ENCODE data around the gene RBPJ.
A peak's percentile ranks its signal among the peaks of the same experiment; 100 is the strongest.
"Not testable (repeated sequence)": the region's sequence is repeated elsewhere in the genome, so short reads cannot be mapped to it uniquely, and the experiment has no call there.

The RBPJ gene

DNA sequence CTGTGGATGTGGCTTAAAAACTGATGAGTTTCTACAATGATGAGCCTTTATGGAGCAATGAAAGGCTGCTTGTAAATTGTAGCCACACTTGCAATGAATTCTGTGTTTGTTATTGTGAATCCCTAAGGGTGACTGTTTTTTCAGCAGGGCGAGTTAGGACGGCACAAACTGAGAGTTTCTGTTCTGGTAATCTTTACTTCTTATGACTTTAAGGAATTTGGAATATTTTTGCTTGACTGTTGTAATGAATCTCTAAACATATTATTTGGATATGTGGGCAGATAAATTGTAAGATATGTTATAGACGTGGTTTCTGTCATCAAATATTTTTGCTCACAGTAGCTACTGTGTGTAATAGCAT lies 22.2 kb downstream of the RBPJ start:
- no peak for DNase-seq

DNA sequence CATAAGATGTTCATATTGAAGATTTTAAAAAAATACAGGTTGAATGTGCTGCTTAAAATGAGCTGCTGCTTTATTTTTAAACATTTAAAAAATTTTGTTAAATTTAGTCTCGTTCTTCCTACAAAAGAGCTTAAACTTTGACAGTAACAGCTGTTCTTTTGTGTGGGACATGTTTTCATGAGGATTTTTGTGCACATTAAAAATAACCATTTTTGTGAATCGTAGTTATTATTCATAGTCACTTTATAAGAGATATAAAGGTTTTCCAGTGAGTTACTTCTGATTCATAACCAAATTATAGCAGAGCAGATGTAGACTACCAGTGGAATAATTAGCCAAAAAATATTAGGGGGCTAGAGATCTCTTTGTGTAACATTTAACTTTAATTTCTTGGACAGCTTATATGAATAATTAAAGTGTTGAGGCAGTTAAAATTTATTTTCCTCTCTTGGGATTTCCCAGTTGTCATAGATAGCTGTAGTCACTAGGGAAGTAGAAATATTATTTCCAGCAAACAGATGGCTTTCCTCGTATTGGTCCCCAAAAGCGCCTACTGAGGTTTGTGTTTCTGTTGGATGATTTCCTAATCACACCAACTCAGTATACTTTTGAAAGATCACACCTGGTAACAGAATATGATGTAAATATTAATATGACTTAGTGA lies 24.2 kb downstream of the RBPJ start:
- no peak for DNase-seq

DNA sequence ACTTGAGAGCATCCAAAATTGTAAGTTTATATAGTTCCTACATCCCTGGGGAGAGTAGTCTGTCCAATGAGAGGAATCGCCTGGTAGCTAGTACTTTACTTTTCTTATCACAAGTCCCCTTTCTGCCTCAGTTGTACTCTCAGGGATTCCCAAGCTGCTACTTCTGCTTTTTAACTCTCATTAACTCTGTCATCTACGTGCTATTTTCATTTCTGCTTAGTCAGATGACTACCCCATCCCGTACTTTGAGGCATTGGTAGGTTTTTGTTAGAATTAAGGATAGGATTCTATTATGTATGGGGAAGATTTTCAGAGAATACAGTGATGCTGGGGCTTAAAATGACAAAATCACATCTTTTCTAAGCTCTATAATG lies 24.7 kb downstream of the RBPJ start:
- no peak for DNase-seq

DNA sequence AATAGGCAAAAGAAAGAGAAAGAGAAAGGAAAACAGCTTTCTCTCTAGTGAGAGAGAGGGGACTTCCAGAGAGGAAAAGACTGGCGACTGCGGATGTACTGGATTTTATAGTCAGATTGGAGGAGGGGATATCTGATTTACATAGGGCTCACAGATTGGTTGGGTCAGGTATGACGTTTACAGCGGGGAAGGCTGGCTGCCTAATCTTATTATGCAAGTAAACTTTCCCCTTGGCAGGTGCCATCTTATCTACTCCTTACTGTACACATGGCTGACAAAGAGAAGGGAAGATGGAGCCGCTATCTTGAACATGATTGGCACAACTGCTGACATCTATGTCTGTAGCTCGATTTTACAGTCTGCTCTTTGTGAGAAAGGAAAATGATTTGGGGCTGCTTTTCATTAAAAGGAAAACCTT lies 25.4 kb downstream of the RBPJ start:
- no peak for DNase-seq

DNA sequence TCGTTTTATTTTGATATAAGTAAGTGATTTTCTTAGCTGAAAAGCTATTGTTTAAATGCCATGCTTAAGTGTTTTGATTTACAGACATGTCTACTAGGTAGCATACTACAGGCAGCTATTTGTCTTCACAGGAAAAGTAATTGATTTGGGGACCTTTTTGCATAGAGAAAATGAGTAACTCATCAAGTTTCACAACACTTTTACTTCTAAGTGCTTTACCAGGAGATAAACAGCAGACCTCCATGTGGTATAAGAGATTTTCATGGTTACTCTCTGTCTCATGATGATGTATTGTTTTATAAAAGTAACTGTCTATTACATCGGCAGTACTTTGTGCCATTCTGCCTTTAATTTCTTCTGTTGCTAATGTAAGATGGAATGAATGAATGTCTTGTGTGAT lies 28.7 kb downstream of the RBPJ start:
- DNase-seq = no peak

DNA sequence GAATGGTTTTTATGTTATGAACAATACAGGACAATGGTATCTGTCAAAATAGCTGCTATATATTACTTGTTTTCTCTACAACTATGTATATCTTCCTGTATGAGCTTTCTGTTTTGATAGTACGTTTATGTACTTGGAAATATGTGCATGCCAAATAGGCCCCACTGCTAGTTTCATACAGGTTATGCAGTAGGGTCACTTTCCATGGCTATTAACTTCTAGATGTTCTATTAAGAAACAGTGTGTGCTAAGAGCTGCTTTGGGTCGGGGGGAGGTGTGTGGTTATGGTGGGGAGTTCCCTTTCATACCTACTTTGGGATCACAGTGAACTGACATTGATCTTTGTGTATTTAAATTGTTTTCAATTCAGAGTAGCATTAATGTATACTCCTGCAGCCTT lies 30.9 kb downstream of the RBPJ start:
- no peak for DNase-seq

DNA sequence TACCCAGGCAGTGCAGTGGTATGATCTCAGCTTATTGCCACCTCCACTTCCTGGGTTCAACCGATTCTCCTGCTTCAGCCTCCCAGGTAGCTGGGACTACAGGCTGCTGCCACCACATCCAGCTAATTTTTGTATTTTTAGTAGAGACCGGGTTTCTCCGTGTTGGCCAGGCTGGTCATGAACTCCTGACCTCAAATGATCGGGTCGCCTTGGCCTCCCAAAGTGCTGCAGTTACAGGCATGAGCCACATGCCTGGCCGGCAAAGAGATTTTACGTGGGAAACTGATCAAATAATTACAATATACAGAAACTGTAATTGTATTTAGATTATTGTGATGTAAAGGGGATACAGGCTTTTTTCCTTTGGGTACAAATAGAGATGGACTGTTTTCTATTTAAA lies 33.7 kb downstream of the RBPJ start:
- DNase-seq = no peak

DNA sequence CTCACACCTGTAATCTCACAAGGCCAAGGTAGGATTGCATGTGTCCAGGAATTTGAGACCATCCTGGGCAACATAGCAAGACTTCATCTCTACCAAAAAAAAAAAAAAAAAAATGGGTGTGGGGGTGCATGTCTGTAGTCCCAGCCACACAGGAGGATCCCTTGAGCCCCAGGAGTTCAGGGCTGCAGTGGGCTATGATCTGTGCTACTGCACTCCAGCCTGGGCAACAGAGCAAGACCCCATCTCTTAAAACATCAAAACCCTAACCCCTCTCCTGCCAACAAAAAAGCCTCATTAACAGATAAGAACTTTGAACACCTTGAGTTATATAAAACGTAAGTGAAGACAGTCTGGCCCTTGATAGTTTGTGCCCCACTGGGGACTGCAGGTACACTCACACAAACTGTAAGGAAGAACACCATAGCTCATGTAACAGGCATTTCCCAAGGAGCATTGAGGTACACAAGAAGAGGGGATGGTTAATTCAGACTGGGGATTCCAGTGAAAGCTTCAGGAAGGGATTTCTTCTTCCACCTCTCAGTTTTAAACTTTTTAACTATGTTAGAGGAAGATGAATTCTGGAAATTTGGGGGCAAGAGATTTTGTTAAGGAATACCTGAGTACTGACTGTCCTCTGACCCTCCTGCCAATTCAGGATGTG lies 34.7 kb downstream of the RBPJ start:
- DNase-seq = no peak

DNA sequence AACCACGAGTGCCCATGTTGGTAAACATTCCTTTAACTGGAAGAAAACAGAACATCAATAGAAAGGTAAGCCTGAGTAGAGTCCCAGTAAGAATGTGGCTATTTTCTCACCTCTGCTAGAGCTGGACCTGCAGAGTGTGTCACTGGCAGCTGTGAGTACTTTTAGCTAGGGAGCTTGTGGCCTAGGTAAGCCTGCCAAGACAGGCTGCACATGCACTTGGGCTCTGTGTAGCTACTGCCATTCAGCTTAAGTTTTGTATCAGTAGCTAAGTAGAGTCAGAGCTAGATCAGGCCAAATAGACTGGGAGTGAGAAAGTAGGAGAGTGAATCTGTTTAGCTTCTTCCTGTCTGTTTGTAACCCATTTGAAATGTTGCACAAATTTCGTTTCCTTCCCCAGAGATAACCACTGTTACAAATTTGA lies 35.3 kb downstream of the RBPJ start:
- no peak for DNase-seq

DNA sequence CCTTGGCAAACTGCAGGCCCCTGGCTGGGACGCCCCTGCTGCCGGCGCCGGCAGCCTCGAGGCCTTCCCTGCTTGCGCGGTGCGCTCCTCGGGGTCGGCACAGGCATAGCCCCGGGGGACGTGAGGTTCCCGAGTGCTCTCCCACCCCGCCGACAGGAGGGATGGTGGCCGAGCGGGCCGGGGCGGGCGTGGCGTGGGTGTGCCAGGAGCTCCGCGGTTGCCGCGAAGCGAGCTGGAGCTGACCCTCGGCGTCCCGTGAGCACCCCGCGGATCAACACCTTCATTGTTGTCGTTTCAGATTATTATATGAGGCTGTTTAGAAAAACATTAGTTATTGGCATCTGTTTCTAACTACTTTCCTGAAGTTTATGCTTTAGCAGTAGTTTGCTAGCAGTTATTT lies 38.7 kb downstream of the RBPJ start:
- not testable (repeated sequence) for DNase-seq

DNA sequence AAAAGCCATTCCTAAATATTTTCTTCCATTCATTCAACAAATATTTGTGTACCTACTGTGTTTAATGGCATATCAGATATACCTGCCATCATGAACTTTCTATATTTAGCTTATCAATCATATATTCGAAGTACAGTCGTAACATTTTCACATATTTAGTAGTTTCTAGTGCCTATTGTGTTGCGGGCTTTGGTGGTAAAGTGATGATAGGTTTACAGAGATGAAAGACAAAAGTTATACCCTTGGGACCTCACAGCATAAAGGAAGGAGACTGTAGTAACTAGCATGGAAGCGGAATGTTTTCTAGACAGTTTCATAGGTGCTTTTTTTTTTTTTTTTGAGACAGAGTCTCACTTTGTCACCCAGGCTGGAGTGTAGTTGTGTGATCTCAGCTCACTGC lies 39.5 kb downstream of the RBPJ start:
- no peak for DNase-seq

DNA sequence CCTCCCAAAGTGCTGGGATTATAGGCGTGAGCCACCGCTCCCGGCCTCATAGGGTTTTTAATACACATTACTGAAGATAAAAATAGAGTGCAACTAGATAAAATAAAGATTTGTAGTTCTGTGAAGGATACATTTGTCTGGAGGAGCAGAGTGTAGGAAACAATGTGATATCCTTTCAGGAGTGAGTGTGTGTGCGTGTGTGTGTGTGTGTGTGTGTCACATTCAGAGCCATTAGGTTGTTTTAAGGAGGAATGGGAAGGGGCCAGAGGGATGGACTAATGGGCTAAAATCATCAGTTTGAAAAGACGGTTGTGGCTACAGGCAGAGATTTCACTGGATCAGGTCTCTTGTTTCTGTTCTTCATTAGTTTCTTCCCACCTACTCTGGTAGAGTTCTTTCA lies 40.0 kb downstream of the RBPJ start:
- DNase-seq = no peak

DNA sequence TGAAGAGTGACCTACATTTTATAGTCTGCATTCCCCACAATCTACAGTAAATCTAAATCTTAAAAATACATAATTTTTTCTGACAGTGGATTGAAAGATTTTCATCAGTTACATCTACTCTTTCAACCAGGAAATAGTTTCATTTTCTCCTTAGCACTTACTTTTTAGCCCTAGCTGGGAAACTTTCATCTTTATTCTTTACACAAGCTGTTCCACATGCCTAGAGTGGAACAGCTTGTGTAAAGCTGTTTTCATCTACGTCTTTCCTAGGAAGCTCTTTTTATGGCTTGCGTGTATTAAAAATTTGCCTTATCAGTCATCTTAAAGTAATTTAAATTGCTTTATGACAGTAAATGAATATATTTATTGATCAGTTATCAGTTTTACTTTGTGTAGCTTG lies 40.5 kb downstream of the RBPJ start:
- no peak for DNase-seq

DNA sequence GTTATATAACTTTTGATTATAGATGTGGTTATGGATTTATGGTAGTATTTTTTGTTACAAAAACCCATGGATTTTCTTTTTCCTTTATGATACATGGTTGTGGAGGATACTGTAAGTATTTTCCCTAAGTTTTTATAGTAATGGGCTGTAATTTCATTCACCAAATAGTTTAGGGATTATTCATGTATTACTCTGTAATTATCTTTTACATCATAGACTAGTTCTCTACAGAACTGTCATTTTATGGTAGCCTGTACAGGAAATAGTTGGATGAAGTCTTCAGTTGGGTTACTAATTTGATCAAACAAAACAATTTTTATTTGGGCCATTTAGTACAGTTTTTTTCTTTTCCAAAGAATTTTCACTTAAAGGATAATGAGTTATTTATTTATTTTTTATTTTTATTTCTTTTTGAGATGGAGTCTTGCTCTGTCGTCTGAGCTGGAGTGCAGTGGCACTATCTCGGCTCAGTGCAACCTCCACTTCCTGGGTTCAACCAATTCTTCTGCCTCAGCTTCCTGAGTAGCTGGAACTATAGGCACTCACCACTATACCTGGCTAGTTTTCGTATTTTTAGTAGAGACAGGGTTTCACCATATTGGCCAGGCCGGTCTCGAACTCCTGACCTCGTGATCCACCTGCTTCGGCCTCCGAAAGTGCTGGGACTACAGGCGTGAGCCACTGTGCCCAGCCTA lies 42.1 kb downstream of the RBPJ start:
- no peak for DNase-seq

DNA sequence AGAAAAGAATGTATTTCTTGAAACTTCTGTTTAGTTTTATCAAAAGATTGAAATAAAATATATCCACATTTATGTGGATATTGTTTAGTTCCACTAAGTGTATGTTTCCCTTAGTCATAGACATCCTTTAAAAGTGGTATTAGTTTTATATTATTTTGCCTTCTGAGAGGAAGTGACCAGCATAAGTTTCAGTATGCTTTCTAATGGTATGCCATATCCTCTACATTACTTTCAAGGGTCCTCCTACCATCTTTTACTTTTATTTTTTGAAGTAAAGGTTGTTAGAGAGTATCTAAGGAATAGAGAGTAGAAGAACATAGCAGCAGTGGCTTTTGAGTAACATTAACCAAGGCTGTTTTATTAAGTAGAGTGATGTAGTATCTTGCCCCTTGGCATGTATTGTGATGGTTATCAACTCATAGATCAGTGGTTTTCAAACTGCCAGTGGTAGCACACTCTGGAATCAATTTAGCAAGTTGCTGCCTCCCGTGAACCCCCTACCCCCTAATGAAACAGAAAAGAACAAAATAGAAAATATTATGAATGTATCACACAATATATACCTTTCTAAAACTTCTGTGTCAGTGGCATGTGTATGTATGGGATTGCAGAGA lies 44.8 kb downstream of the RBPJ start:
- DNase-seq = no peak

DNA sequence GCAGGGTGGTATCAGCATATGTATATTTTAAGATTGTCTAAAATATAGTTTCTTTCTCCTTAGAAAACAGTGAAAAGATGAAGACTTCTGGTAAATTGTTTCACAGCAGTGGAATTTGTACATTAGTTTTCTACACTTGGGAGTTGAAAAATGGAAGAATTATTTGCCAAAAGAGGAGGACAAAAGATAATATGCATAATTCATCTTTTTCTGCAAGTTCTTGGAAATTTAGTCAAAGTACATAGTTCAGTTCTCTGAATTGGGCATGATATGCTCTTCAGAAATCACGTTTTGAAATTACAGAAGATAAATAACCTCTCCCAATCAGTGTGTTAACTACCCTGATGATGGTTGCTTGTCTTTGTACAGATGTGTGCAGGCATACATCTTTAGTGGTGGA lies 47.0 kb downstream of the RBPJ start:
- no peak for DNase-seq

DNA sequence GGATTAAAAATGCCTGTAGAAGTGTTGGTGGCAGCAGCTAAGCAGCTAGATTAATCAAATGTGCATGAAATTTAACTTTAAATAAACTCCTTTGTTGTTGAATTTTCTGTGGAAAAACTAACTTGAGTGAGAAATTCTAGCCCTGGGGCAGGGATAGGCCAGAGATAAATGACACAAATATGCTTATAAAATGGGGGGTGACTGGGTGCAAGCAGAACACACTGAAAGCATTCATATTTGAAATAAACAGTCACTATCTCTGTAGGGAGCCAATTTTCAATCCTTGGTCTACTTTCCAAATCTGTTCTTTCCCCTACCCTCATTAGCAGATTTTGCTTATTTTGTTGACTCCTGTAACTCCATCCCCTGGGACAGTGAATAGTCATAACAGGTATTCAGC lies 47.9 kb downstream of the RBPJ start:
- no peak for DNase-seq

DNA sequence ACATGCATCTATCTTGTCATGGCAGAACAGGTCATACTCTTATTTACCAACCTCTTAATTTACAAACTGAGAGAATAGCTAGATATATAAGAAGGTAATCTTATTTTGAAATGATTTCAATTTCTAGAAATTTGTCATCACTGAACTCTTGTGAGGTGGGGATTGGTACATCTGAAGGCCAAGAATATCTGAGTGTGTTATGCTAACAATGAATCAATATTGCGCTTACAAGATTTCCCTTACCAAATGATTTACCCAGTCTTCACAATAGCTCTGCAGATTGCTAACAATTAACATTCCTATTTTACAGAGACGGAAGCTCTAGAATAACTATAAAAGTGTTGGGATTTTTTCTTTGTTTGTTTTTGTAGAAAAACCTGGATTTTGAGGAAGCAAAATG lies 48.3 kb downstream of the RBPJ start:
- DNase-seq = no peak

DNA sequence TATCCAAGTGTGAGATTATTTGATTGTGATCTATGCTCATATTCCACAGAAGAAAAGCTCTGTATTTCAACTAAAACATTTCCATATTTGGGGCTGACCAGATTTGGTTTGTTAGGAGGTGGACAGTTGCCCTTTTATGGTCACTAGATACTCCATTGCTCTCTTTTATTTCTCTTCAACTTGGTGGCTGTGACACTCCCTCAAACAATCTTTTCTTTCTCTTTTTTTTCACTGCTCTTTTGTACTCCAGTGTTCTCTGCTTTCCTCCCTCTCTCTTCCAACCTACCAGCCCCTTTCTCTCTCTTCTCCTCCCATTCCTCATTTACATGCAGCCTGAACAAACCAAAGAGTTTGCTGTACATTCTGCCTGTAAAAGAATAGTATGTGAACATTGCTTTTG lies 48.8 kb downstream of the RBPJ start:
- no peak for DNase-seq

DNA sequence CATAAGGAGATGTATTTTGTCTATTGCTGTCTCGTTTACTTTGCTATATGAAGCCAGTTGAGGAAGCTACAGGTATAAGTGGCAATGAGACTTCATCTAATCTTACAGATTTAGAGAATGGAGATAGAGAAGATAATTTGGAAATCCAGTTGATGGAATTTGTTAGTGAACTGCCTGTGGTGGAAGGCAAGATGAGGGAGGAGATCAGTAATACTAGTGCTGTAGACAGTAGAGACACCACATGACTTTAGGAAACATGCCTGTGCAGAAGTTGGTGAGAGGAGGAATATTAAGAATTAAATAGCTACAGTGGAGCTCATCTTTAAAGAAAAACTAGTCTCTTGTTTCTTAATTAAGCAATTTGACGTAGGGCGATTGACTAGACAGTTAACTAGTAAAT lies 51.3 kb downstream of the RBPJ start:
- DNase-seq = no peak

DNA sequence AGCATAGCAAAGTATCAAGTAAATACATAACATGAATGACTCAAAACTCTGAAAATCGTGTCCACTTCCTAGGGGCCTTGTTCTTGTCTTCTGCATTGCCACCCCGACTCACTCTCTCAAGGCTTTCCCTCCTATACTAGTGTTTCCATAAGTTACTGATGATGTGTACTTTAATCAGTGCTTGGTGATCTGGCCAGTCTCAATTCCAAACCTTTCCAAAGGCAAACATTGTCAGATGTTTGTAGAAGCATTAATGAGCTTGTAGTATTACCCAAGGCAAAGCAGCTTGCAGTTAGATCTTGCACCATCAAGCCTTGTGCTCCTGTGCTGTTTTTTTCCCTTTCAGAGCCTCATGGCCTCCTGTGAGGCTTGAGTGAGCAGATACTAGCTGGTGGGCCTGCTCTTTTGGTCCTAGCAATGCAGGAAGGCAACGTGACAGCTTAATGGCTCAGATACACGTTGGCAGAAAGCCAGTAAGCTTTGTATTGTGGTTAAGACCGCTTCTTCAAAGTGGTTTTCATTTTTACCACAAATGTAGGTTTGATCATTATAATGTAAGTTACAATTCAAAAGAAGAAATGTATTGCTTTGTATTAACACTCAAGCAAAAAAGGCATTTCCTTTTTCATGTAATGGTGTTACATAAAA lies 51.8 kb downstream of the RBPJ start:
- peak; percentile 35 for DNase-seq

DNA sequence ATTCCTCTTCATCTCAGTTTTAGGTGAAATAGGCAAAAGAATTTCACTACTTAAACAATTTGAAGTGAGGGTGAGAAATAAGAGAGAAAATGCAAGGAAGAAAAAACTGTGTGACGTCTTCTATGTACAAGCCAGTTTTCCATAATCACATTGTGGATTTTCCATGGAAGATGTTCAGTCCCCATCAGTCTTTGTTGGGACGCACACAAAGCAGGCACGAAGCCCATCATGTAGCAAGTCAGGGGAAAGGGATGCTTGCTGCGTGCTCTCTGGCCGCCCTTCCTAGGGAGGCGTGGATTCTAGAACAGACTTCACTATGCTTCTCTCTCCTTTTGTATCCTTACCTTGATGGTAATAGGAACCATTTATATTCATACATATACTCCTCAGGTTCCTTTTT lies 54.7 kb downstream of the RBPJ start:
- DNase-seq = no peak
